A673 (cell line): ENCODE measurements around the gene AP3S2. TPM values are rescaled to one million over a fixed set of nuclear protein-coding genes. Genes with fewer than 3 reads are reported as not detected.

Source experiments
- BruUV-seq: library from RNA; stranded (reverse); fragments of 400-500 nt; replicated peaks from 2 replicates; lab custom pipeline; 2021; lab: Mats Ljungman, UMichigan
- CTCF ChIA-PET: fragments of 300-600 bp; sonication (Branson Sonifier 250); formaldehyde crosslinking; loops from one replicate; lab custom pipeline; 2022; ENCODE audit warnings: antibody characterized with exemption; lab: Charles Lee
- POLR2A ChIA-PET: fragments of 300-600 bp; sonication (Branson Sonifier 250); formaldehyde crosslinking; loops from one replicate; lab custom pipeline; 2022; ENCODE audit warnings: antibody characterized with exemption; ENCODE audit not compliant: low non-redundant PET; lab: Charles Lee
- DNase-seq: peaks from one replicate; pipeline ENCODE4 v3.0.0-alpha.2; 2015; ENCODE audit warnings: low spot score
- H3K27ac ChIP-seq: fragments of 200-600 bp; sonication (generic); 2 replicates; pipeline ENCODE4 v1.5.1; 2016; ENCODE audit warnings: mixed run types, low read depth, mild to moderate bottlenecking, mixed read lengths, antibody characterized with exemption, low read length; ENCODE audit not compliant: poor library complexity, severe bottlenecking
- H3K27me3 ChIP-seq: fragments of 200-600 bp; sonication (generic); replicated peaks from 2 replicates; pipeline ENCODE4 v1.6.1; 2017; ENCODE audit warnings: mixed run types, low read depth, mild to moderate bottlenecking, mixed read lengths, antibody characterized with exemption, low read length; ENCODE audit not compliant: insufficient read depth, poor library complexity
- H3K36me3 ChIP-seq: fragments of 200-600 bp; sonication (generic); 2 replicates; pipeline ENCODE4 v1.6.1; 2016; ENCODE audit warnings: mixed run types, mild to moderate bottlenecking, mixed read lengths, antibody characterized with exemption, low read length; ENCODE audit not compliant: insufficient read depth, poor library complexity, severe bottlenecking
- H3K4me1 ChIP-seq: fragments of 200-600 bp; sonication (generic); 2 replicates; pipeline ENCODE4 v1.6.1; 2017; ENCODE audit warnings: mixed run types, mild to moderate bottlenecking, mixed read lengths, antibody characterized with exemption, low read length; ENCODE audit not compliant: insufficient read depth, poor library complexity, severe bottlenecking
- H3K4me3 ChIP-seq: fragments of 200-600 bp; sonication (generic); 2 replicates; pipeline ENCODE4 v1.5.1; 2016; ENCODE audit warnings: low read depth, mixed run types, mild to moderate bottlenecking, mixed read lengths, low read length; ENCODE audit not compliant: poor library complexity, severe bottlenecking
- H3K9me3 ChIP-seq: fragments of 200-600 bp; sonication (generic); 2 replicates; pipeline ENCODE4 v1.6.1; 2016; ENCODE audit warnings: mixed run types, low read depth, mild to moderate bottlenecking, mixed read lengths, antibody characterized with exemption, low read length; ENCODE audit not compliant: poor library complexity, severe bottlenecking
- EZH2 ChIP-seq: fragments of 200-600 bp; sonication (generic); IDR thresholded peaks from 2 replicates; pipeline ENCODE4 v1.6.1; 2017; ENCODE audit warnings: borderline replicate concordance, low read depth, mild to moderate bottlenecking, mixed read lengths, antibody characterized with exemption, low read length; ENCODE audit not compliant: poor library complexity, severe bottlenecking
- intact Hi-C: fragments of 100-400 bp; cut with micrococcal nuclease; formaldehyde crosslinking; loops from one replicate; pipeline ENCODE4 v1.10.0; 2022; ENCODE audit not compliant: unreplicated experiment
- total RNA-seq: library from RNA; stranded (reverse); gene quantifications from 2 replicates; pipeline ENCODE4 v1.2.3, GENCODE V29; 2021
- TF ChIP-seq, protein P1 (sequence below): fragments of 300-800, 200-600 bp; sonication (generic); conservative IDR thresholded peaks from 2 replicates; pipeline ENCODE4 v1.5.1; 2017; ENCODE audit warnings: low read depth, mild to moderate bottlenecking, antibody characterized with exemption, low read length, moderate library complexity, mixed read lengths

Gene AP3S2
- total RNA-seq, 1 experiment from 2014 or later, result 32.0 TPM

- peak; percentile 55 for DNase-seq
- no peaks in the 10 kb centered on the region for H3K36me3 ChIP-seq
- no peak overlapping the region for H3K27ac ChIP-seq
- CTCF ChIA-PET, result no interaction called here
- no peak overlapping the region for H3K4me3 ChIP-seq
- H3K27me3 ChIP-seq, result no peaks in the 10 kb centered on the region
- TF ChIP-seq, protein P1, sequence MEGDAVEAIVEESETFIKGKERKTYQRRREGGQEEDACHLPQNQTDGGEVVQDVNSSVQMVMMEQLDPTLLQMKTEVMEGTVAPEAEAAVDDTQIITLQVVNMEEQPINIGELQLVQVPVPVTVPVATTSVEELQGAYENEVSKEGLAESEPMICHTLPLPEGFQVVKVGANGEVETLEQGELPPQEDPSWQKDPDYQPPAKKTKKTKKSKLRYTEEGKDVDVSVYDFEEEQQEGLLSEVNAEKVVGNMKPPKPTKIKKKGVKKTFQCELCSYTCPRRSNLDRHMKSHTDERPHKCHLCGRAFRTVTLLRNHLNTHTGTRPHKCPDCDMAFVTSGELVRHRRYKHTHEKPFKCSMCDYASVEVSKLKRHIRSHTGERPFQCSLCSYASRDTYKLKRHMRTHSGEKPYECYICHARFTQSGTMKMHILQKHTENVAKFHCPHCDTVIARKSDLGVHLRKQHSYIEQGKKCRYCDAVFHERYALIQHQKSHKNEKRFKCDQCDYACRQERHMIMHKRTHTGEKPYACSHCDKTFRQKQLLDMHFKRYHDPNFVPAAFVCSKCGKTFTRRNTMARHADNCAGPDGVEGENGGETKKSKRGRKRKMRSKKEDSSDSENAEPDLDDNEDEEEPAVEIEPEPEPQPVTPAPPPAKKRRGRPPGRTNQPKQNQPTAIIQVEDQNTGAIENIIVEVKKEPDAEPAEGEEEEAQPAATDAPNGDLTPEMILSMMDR, result peak; percentile 54
- TF ChIP-seq EZH2, result no peak
- no peaks in the 10 kb centered on the region for H3K4me1 ChIP-seq
- H3K9me3 ChIP-seq, result no peaks in the 10 kb centered on the region
- intact Hi-C loops, result loop anchor here (2.0 to 5.0 kb wide), 2 partner anchors 172 to 189 kb away; no protein-coding TSS in a partner anchor
- no TSS peak for BruUV-seq
- POLR2A ChIA-PET, result interaction anchor here (0.6 kb wide), 2 partner anchors 31 to 175 kb away, joined by 4 to 6 read pairs; no protein-coding TSS in a partner anchor
Observed at GRCh38 chr15:89898614-89899294, 5.0 kb upstream of the AP3S2 start.

DNA sequence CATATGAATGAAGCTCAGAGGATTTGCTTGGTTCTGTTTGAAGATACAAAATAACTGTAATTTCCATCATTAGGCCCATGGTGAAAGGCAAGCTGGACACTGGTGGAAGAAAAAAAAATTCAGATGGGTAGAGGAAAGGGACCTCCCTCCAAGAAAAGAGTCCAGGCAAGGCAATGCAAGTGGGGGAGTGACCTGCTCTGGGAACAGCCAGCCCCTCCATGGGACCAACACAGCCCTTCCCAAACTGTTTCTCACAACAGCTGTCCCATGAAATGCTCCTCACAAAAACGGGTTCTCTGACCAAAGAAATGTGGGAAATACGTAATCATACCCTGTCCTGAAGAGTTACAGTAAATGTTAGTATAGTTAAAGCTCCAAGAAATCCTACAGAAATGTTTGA lies 4.4 kb upstream of the AP3S2 start:
- no peak overlapping the region for H3K4me3 ChIP-seq
- intact Hi-C loops, result loop anchor here (2.0 to 5.0 kb wide), 2 partner anchors 173 to 189 kb away; no protein-coding TSS in a partner anchor
- H3K36me3 ChIP-seq, result no peaks in the 10 kb centered on the region
- no peaks in the 10 kb centered on the region for H3K27me3 ChIP-seq
- ChIA-PET POLR2A (interaction anchor here (0.6 kb wide), 2 partner anchors 32 to 175 kb away, joined by 4 to 6 read pairs; no protein-coding TSS in a partner anchor), CTCF (no interaction called here)
- H3K27ac ChIP-seq, result no peak overlapping the region
- TF ChIP-seq, protein P1, result no peak
- no peak for TF ChIP-seq EZH2
- no peaks in the 10 kb centered on the region for H3K9me3 ChIP-seq
- no TSS peak for BruUV-seq
- no peak for DNase-seq
- no peaks in the 10 kb centered on the region for H3K4me1 ChIP-seq

DNA sequence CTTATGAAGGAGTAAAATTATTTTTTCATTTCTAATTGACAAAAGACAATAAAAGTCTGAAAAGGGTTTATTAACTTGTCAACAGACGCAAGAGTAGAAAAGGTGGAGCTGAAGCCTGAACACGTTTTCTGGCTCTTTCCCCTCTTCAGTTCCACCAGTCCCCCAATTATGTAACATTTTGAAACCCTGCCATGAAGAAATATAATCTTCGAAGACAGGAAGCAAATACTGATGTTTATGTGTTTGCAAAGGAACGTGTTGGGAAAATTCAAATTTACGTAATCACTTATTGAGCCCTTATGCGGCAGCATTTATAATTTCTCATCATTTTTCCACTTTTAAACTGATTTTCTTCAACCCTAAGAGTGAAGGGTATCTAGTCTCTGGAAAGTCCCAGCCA lies 767 bp downstream of the AP3S2 start:
- no peak for DNase-seq
- intact Hi-C loops, result no loop called here
- CTCF ChIA-PET, result no interaction called here
- Histone ChIP-seq H3K36me3 (peaks cover 9% of the 10 kb centered on the region), H3K4me1 (no peaks in the 10 kb centered on the region), H3K4me3 (peak overlapping the region; percentile 96), H3K27me3 (no peaks in the 10 kb centered on the region), H3K27ac (peak overlapping the region; percentile 85), H3K9me3 (no peaks in the 10 kb centered on the region)
- no TSS peak for BruUV-seq
- TF ChIP-seq, protein P1, result no peak
- no peak for TF ChIP-seq EZH2
- POLR2A ChIA-PET, result no interaction called here
